Measurements from ENCODE around the gene PLEKHM1. TPM values are rescaled to one million over a fixed set of nuclear protein-coding genes. Genes with fewer than 3 reads are reported as not detected.
"Not testable (repeated sequence)": the region's sequence is repeated elsewhere in the genome, so short reads cannot be mapped to it uniquely, and the experiment has no call there.

PLEKHM1 gene
- 28.2 TPM for total RNA-seq (2013)
- polyA plus RNA-seq (10 to 100 TPM; 12.8 to 41.5 (median 15.0) TPM), polyA minus RNA-seq (37.0 and 102 TPM in 2 replicates), total RNA-seq (42.2 to 182 (median 76.6) reads per million in 11 experiments)

- Mint-ChIP-seq H3K4me3 (peak within 1 kb of the TSS; percentile 88 to 92), H3K4me1 (peaks cover 60% of the 10 kb centered on the region), H3K27ac (peak within 1 kb of the TSS; percentile 92 to 98 (median 96)), H3K36me3 (peaks cover 5 to 10% of the 10 kb centered on the region in 2 donors)
- peaks cover 25% of the 10 kb centered on the region for H4K20me1 ChIP-seq (ENCODE audit: insufficient read depth, low read length)
- H3K9ac ChIP-seq (ENCODE audit: insufficient read depth, low read length, poor library complexity, severe bottlenecking) = peak within 1 kb of the TSS; percentile 81
- 0% methylated on average over 34 of the region's 59 CpGs for WGBS (ENCODE audit: insufficient coverage)
- H3K79me2 ChIP-seq (ENCODE audit: insufficient read depth, low read length) = peaks cover 33% of the 10 kb centered on the region
- H3K9me3 Mint-ChIP-seq; H3K27me3 Mint-ChIP-seq (ENCODE audit: low read depth in 3 of 3); H3K36me3 ChIP-seq (replicated peaks in 1 of 2; ENCODE audit: control insufficient read depth in 1 of 2, insufficient read depth in 2 of 2, low read length in 2 of 2); H3K27me3 ChIP-seq (ENCODE audit: control insufficient read depth in 2 of 2, insufficient read depth in 2 of 2, low read length in 2 of 2); H3K9me3 ChIP-seq (replicated peaks in 1 of 2; ENCODE audit: control insufficient read depth in 1 of 2, insufficient read depth in 1 of 2, low read length in 2 of 2); intact Hi-C loops (cut with micrococcal nuclease): not testable (repeated sequence)
- peak within 1 kb of the TSS; percentile 75 for H2AFZ ChIP-seq (ENCODE audit: insufficient read depth, low read depth, low read length, poor library complexity, severe bottlenecking)
- peak within 1 kb of the TSS; percentile 80 to 83 for H3K27ac ChIP-seq (ENCODE audit: low read depth in 1 of 2, low read length in 2 of 2)
- H3K4me2 ChIP-seq (replicated peaks; ENCODE audit: extremely low read depth, low read length, poor library complexity, severe bottlenecking) = peak within 1 kb of the TSS; percentile 49
- peak within 1 kb of the TSS; percentile 55 to 96 (median 78) for H3K4me3 ChIP-seq (replicated peaks in 1 of 3; ENCODE audit: low read depth in 2 of 3, low read length in 3 of 3)
- DNase-seq = peak; percentile 71 to 83 (median 82)
- H3K4me1 ChIP-seq (ENCODE audit: control insufficient read depth in 1 of 2, insufficient read depth in 2 of 2, low read length in 2 of 2) = peaks cover 61 to 62% of the 10 kb centered on the region in 2 donors
Observed at GRCh38 chr17:45490615-45491433, at the start of gene PLEKHM1. PLEKHM1 (minus strand) TSS chr17:45490721; CDS start chr17:45482484, 8,237 bp downstream.

- H3K27me3 ChIP-seq (ENCODE audit: control insufficient read depth in 2 of 2, insufficient read depth in 2 of 2, low read length in 2 of 2); intact Hi-C loops (cut with micrococcal nuclease); H3K27me3 Mint-ChIP-seq (ENCODE audit: low read depth in 3 of 3); DNase-seq; H3K4me3 Mint-ChIP-seq; H3K79me2 ChIP-seq (ENCODE audit: insufficient read depth, low read length); H3K4me3 ChIP-seq (replicated peaks in 1 of 3; ENCODE audit: low read depth in 2 of 3, low read length in 3 of 3); H3K36me3 Mint-ChIP-seq; H3K9ac ChIP-seq (ENCODE audit: insufficient read depth, low read length, poor library complexity, severe bottlenecking); H3K36me3 ChIP-seq (replicated peaks in 1 of 2; ENCODE audit: control insufficient read depth in 1 of 2, insufficient read depth in 2 of 2, low read length in 2 of 2); H3K4me1 Mint-ChIP-seq; H4K20me1 ChIP-seq (ENCODE audit: insufficient read depth, low read length); H3K4me2 ChIP-seq (replicated peaks; ENCODE audit: extremely low read depth, low read length, poor library complexity, severe bottlenecking); H3K9me3 ChIP-seq (replicated peaks in 1 of 2; ENCODE audit: control insufficient read depth in 1 of 2, insufficient read depth in 1 of 2, low read length in 2 of 2); H3K27ac ChIP-seq (ENCODE audit: low read depth in 1 of 2, low read length in 2 of 2); H2AFZ ChIP-seq (ENCODE audit: insufficient read depth, low read depth, low read length, poor library complexity, severe bottlenecking); H3K27ac Mint-ChIP-seq; H3K4me1 ChIP-seq (ENCODE audit: control insufficient read depth in 1 of 2, insufficient read depth in 2 of 2, low read length in 2 of 2); H3K9me3 Mint-ChIP-seq: not testable (repeated sequence)
- WGBS (ENCODE audit: insufficient coverage) = no CpG with 5 or more reads among the region's 7 CpGs
Observed at GRCh38 chr17:45538168-45538567, 47.6 kb upstream of the PLEKHM1 start.

GRCh38 chr17:45506072-45506471 lies 15.6 kb upstream of the PLEKHM1 start:
- H3K27ac Mint-ChIP-seq; H3K4me1 Mint-ChIP-seq; H3K9ac ChIP-seq (ENCODE audit: insufficient read depth, low read length, poor library complexity, severe bottlenecking); H3K79me2 ChIP-seq (ENCODE audit: insufficient read depth, low read length); H3K27me3 ChIP-seq (ENCODE audit: control insufficient read depth in 2 of 2, insufficient read depth in 2 of 2, low read length in 2 of 2); H3K4me2 ChIP-seq (replicated peaks; ENCODE audit: extremely low read depth, low read length, poor library complexity, severe bottlenecking); H3K4me3 ChIP-seq (replicated peaks in 1 of 3; ENCODE audit: low read depth in 2 of 3, low read length in 3 of 3); intact Hi-C loops (cut with micrococcal nuclease); H3K9me3 ChIP-seq (replicated peaks in 1 of 2; ENCODE audit: control insufficient read depth in 1 of 2, insufficient read depth in 1 of 2, low read length in 2 of 2); H3K27me3 Mint-ChIP-seq (ENCODE audit: low read depth in 3 of 3); H3K4me1 ChIP-seq (ENCODE audit: control insufficient read depth in 1 of 2, insufficient read depth in 2 of 2, low read length in 2 of 2); H3K9me3 Mint-ChIP-seq; H3K4me3 Mint-ChIP-seq; H2AFZ ChIP-seq (ENCODE audit: insufficient read depth, low read depth, low read length, poor library complexity, severe bottlenecking); H3K27ac ChIP-seq (ENCODE audit: low read depth in 1 of 2, low read length in 2 of 2); DNase-seq; H4K20me1 ChIP-seq (ENCODE audit: insufficient read depth, low read length): not testable (repeated sequence)
- no CpG with 5 or more reads among the region's 3 CpGs for WGBS (ENCODE audit: insufficient coverage)
- peaks cover 21 to 29% of the 10 kb centered on the region in 2 donors for H3K36me3 Mint-ChIP-seq
- H3K36me3 ChIP-seq (replicated peaks in 1 of 2; ENCODE audit: control insufficient read depth in 1 of 2, insufficient read depth in 2 of 2, low read length in 2 of 2) = peaks cover 8 to 20% of the 10 kb centered on the region in 2 donors

GRCh38 chr17:45505183-45505582 lies 14.7 kb upstream of the PLEKHM1 start:
- H4K20me1 ChIP-seq (ENCODE audit: insufficient read depth, low read length); H3K4me3 Mint-ChIP-seq; H3K4me3 ChIP-seq (replicated peaks in 1 of 3; ENCODE audit: low read depth in 2 of 3, low read length in 3 of 3); H3K79me2 ChIP-seq (ENCODE audit: insufficient read depth, low read length); H3K27me3 Mint-ChIP-seq (ENCODE audit: low read depth in 3 of 3); H3K9ac ChIP-seq (ENCODE audit: insufficient read depth, low read length, poor library complexity, severe bottlenecking); H3K27ac ChIP-seq (ENCODE audit: low read depth in 1 of 2, low read length in 2 of 2); H3K4me2 ChIP-seq (replicated peaks; ENCODE audit: extremely low read depth, low read length, poor library complexity, severe bottlenecking); intact Hi-C loops (cut with micrococcal nuclease); H3K27me3 ChIP-seq (ENCODE audit: control insufficient read depth in 2 of 2, insufficient read depth in 2 of 2, low read length in 2 of 2); H3K9me3 Mint-ChIP-seq; DNase-seq; H3K9me3 ChIP-seq (replicated peaks in 1 of 2; ENCODE audit: control insufficient read depth in 1 of 2, insufficient read depth in 1 of 2, low read length in 2 of 2); H2AFZ ChIP-seq (ENCODE audit: insufficient read depth, low read depth, low read length, poor library complexity, severe bottlenecking): not testable (repeated sequence)
- Histone ChIP-seq H3K36me3 (replicated peaks in 1 of 2; ENCODE audit: control insufficient read depth in 1 of 2, insufficient read depth in 2 of 2, low read length in 2 of 2) (peaks cover 8 to 20% of the 10 kb centered on the region in 2 donors), H3K4me1 (ENCODE audit: control insufficient read depth in 1 of 2, insufficient read depth in 2 of 2, low read length in 2 of 2) (peaks cover 8 to 11% of the 10 kb centered on the region in 2 donors)
- peaks cover 10% of the 10 kb centered on the region for H3K4me1 Mint-ChIP-seq
- peak overlapping the region in 1 of 7 donors; percentile 63 for H3K27ac Mint-ChIP-seq
- peaks cover 21 to 29% of the 10 kb centered on the region in 2 donors for H3K36me3 Mint-ChIP-seq
- WGBS (ENCODE audit: insufficient coverage) = 100% methylated on average over 1 of the region's 3 CpGs

Measured in CD14-positive monocyte (primary cell).